ENCODE measurements around the gene ING3. TPM values are rescaled to one million over a fixed set of nuclear protein-coding genes. Genes with fewer than 3 reads are reported as not detected.

ING3 gene
- polyA plus RNA-seq, 1 donor (not counting 4 experiments of a cell fraction or from before 2014, with no cell fraction given): 9.0 TPM

DNA sequence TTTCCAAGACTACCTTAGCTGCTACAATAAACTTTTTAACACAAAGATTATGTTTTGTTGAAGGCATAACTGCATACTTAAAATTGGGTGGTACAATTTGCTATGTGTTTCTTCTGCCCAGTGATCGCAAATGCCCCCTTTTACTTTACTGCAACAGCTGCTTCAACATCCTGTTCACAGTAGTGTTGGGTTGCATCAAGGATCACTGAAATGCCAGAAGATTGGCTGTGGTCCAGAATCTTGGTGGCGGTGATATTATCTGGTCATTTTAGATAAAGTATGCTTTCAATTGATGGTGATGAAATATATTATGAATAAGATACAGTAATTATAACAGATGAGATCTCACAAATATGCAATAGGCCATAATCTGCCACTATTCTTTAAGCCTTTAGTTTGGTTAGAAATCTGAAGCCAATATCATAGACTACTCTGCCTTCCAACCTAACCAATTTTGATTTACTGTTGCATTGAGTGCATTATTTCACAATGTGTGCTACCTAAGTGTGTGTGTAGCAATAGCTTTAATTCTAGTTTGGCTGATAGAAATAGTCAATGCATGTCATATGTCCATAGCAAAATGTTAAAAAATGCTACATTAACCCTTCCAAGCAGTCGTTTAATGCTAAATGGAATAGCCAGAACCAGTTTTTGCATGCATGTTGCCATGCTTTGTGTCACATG, 29.8 kb upstream of the ING3 start:
- Histone ChIP-seq H3K79me2 (ENCODE audit: control insufficient read depth, insufficient read depth, low read length) (no peaks in the 10 kb centered on the region), H3K9me1 (ENCODE audit: control insufficient read depth, extremely low read depth, insufficient read depth, low read length) (no peaks in the 10 kb centered on the region), H3K4me3 (ENCODE audit: control insufficient read depth in 2 of 3, extremely low read depth in 1 of 3, insufficient read depth in 2 of 3, low read depth in 1 of 3, low read length in 3 of 3) (no peak overlapping the region), H3K27ac (ENCODE audit: control insufficient read depth, insufficient read depth, low read length) (no peak overlapping the region), H4K20me1 (ENCODE audit: control insufficient read depth, extremely low read depth, insufficient read depth, low read length) (no peaks in the 10 kb centered on the region), H3K27me3 (ENCODE audit: control insufficient read depth, extremely low read depth, insufficient read depth, low read length) (no peaks in the 10 kb centered on the region), H3K9me3 (ENCODE audit: control insufficient read depth, low read depth, low read length) (no peaks in the 10 kb centered on the region), H3K4me2 (ENCODE audit: control insufficient read depth, extremely low read depth, insufficient read depth, low read depth, low read length) (no peak overlapping the region), H3K9ac (ENCODE audit: control insufficient read depth, extremely low read depth, insufficient read depth, low read length) (no peak overlapping the region), H3K4me1 (ENCODE audit: control insufficient read depth, extremely low read depth, insufficient read depth, low read length) (no peaks in the 10 kb centered on the region), H3K36me3 (ENCODE audit: control insufficient read depth in 2 of 2, extremely low read depth in 1 of 2, insufficient read depth in 2 of 2, low read length in 2 of 2) (no peaks in the 10 kb centered on the region), H2AFZ (ENCODE audit: control insufficient read depth, low read length) (no peak overlapping the region)
- no peak for TF ChIP-seq CTCF (optimal IDR thresholded peaks at IDR 0.05 in 1 of 3, IDR thresholded peaks at IDR 0.05 in 1 of 3, conservative IDR thresholded peaks at IDR 0.05 in 1 of 3; ENCODE audit: extremely low read depth in 1 of 3, insufficient read depth in 2 of 3, low read length in 3 of 3)
- no peak for TF ChIP-seq EZH2 (IDR thresholded peaks at IDR 0.05; ENCODE audit: low read length)
- FAIRE-seq: no peak
- DNase-seq (ENCODE audit: low read depth, low spot score): no peak
- dilution Hi-C loops (cut with MboI; ENCODE audit: extremely low pct_ligation_motif_present, low sequenced_read_pairs): no loop called here

GRCh38 chr7:120924837-120925236, 25.7 kb upstream of the ING3 start:
- no peak overlapping the region for H3K9ac ChIP-seq (ENCODE audit: control insufficient read depth, extremely low read depth, insufficient read depth, low read length)
- H3K79me2 ChIP-seq (ENCODE audit: control insufficient read depth, insufficient read depth, low read length): no peaks in the 10 kb centered on the region
- H3K27ac ChIP-seq (ENCODE audit: control insufficient read depth, insufficient read depth, low read length): no peak overlapping the region
- H3K9me3 ChIP-seq (ENCODE audit: control insufficient read depth, low read depth, low read length): no peaks in the 10 kb centered on the region
- H3K27me3 ChIP-seq (ENCODE audit: control insufficient read depth, extremely low read depth, insufficient read depth, low read length): no peaks in the 10 kb centered on the region
- H2AFZ ChIP-seq (ENCODE audit: control insufficient read depth, low read length): no peak overlapping the region
- FAIRE-seq (no peak), DNase-seq (ENCODE audit: low read depth, low spot score) (no peak)
- dilution Hi-C loops (cut with MboI; ENCODE audit: extremely low pct_ligation_motif_present, low sequenced_read_pairs): no loop called here
- no peaks in the 10 kb centered on the region for H3K4me1 ChIP-seq (ENCODE audit: control insufficient read depth, extremely low read depth, insufficient read depth, low read length)
- no peak overlapping the region for H3K4me3 ChIP-seq (ENCODE audit: control insufficient read depth in 2 of 3, extremely low read depth in 1 of 3, insufficient read depth in 2 of 3, low read depth in 1 of 3, low read length in 3 of 3)
- H4K20me1 ChIP-seq (ENCODE audit: control insufficient read depth, extremely low read depth, insufficient read depth, low read length): no peaks in the 10 kb centered on the region
- no peaks in the 10 kb centered on the region for H3K36me3 ChIP-seq (ENCODE audit: control insufficient read depth in 2 of 2, extremely low read depth in 1 of 2, insufficient read depth in 2 of 2, low read length in 2 of 2)
- no peak overlapping the region for H3K4me2 ChIP-seq (ENCODE audit: control insufficient read depth, extremely low read depth, insufficient read depth, low read depth, low read length)
- no peak for TF ChIP-seq EZH2 (IDR thresholded peaks at IDR 0.05; ENCODE audit: low read length)
- no peak for TF ChIP-seq CTCF (optimal IDR thresholded peaks at IDR 0.05 in 1 of 3, IDR thresholded peaks at IDR 0.05 in 1 of 3, conservative IDR thresholded peaks at IDR 0.05 in 1 of 3; ENCODE audit: extremely low read depth in 1 of 3, insufficient read depth in 2 of 3, low read length in 3 of 3)
- no peaks in the 10 kb centered on the region for H3K9me1 ChIP-seq (ENCODE audit: control insufficient read depth, extremely low read depth, insufficient read depth, low read length)

Data from keratinocyte (primary cell).